NAMALWA (cell line): ENCODE results near the gene ARHGAP44.
"Not testable (repeated sequence)": the region's sequence is repeated elsewhere in the genome, so short reads cannot be mapped to it uniquely, and the experiment has no call there.

Source experiments
- DNase-seq: peaks from one replicate; pipeline ENCODE4 v3.0.0-alpha.2; 2015; ENCODE audit warnings: low spot score

The ARHGAP44 gene

GRCh38 chr17:12815642-12816141 lies 26.4 kb downstream of the ARHGAP44 start:
- peak; percentile 55 for DNase-seq

DNA sequence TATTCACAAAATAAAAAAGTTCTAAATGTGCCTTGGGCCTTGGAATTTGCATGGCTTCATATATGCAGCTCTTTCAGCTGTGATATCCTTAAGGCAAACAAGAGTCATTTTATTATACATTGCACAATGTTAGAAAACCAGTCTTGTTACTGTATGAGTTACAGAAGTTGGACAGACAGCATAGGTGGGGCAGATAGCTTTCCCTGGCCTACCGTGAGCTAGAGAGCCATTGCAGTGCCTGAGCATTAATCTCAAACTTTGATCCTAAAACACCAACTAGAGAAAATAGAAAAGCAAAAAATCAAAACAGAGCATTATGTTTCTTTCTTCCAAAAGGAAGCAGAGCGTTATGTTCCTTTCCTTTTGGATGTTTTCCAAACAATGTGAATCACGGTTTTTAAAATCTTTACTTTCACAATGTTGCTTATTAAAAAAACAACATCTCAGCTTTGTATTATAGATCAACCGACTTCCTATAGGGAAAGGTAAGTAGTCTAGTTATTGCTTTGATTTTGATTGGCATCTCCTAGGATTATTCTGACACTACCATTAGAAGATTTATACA lies 32.2 kb downstream of the ARHGAP44 start:
- no peak for DNase-seq

GRCh38 chr17:12826431-12826830 lies 37.1 kb downstream of the ARHGAP44 start:
- no peak for DNase-seq

DNA sequence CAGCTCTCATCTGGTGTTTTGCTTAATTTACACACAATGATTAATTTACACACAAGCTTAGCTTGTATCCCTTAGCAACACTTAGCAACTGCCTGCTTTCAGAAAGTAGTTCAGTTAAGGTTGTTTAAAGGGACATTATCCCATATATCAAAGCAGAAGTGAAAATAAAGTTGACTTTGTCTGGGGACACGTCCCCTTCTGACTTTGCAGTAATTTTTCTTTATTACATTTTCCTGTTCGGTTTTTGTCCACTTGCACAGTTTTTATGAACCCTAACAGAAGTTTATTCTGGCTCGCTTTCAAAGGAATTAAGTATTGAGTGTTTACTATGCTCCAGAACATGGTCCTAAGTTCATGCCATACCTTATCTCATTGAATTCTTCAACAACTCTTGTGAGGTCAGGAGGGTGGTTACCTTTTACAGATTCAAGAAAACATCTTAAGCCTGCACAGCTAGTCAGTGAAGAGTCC lies 41.5 kb downstream of the ARHGAP44 start:
- no peak for DNase-seq

DNA sequence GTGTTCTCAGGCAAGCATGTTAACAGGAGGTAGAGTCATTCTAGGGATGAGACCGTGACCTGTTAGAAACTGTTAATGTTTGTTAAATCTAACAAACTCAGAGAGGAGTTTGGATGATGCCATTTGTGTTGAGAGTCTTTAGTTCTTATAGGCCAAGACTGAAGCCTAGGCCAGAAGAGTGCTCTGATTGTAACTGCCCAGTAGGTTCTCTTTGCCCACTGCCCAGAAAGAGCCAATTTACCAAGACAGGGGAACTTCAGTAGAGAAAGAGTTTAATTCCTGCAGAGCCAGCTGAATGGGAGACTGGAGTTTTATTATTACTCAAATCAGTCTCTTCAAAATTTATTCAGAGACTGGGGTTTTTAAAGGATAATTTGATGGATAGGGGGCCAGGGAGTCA lies 42.5 kb downstream of the ARHGAP44 start:
- DNase-seq, result no peak

DNA sequence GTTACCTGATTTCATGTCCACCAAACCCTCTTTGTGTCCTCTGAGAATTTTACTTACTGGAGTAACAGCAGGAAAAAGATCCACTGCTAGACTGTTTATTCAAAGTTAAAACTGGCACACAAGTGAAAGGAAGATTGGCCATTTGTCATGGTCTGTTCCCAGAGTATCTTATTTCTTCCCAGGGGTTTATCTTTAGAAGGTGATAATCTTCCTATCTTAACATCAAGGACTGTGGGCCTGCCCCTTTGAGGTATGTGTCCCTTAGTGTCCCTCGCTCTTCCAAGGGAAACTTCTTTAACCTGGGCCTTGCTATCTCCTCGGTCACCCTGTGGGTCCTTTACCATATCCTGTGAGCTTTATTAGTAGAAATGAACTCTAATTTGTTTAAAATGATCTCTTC lies 49.7 kb downstream of the ARHGAP44 start:
- DNase-seq, result no peak

DNA sequence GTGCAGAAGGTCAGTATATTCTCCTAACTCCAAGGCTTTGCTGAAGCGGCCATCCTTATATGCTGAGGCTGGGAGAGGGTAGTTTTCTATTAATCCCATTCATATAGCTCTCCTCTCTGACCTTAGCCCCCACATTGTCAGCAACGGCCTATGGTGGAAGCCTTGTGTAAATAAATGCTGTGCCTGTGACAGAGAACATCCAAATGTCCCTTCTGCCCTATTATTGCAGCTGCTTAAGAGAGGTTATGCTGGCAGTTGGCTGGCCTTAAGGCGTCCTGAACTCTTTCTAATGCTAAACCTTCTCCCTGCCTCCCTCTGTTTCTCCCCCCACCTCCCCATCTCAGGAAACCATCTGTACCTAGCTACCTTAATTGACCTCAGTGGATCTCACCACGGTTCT lies 53.6 kb downstream of the ARHGAP44 start:
- DNase-seq, result no peak

DNA sequence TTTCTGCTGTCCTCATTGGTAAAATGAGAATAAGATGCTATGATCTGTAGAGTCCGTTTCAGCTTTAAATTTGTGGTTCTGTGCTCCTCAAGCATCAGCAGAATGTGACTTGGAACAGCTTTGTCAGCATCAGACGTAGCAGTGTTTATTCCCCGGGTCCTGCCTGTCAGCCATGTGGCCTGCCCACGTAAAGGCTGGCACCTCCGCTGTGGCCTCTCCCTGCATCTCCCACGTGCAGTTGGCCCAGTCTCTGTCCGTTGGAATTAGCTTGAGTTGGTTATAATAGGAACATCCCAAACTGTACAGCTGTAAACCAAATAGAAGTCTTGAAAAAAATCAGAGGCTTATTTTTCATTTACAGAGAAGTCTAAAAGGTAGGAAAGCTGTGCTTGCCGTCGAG lies 61.7 kb downstream of the ARHGAP44 start:
- no peak for DNase-seq

GRCh38 chr17:12851901-12852435 lies 62.7 kb downstream of the ARHGAP44 start:
- DNase-seq, result no peak

DNA sequence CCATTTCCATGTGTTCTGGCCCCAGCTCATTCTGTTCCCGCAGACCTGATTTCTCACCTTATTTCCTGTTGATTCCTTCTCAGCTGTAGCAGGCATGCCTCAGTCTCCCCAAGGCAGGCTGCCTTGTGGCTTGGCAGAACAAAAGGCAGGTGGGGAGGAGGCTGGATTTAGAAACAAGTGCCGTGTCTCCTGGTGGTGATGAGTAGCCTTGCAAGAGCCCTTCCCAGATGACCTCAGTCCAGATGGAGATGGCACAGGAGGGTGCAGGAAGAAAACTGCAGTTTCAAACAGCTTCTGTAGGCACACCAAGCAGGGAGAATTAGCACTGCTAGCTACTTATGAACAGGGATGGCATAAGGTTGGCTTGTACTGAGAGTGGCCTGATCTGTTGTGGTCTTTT lies 64.6 kb downstream of the ARHGAP44 start:
- no peak for DNase-seq

- no peak for DNase-seq
Observed at GRCh38 chr17:12856416-12856815, 67.1 kb downstream of the ARHGAP44 start.

DNA sequence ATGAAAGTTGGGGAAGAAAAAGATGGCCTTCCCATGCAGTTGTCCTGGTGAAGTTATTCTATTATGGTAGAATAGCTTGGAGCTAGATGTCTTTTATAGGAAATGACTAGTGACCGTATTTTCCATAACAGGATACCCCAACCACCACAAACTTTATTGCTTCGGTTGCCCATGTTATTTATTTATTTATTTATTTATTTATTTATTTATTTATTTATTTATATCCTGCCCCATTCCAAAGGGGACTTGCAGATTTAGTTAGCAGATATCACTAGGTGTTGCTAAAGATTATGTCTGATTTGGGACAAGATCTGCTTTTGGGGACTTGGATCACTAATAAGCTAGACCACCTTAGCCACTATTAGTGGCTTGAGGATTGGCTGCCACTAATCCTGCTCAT lies 68.3 kb downstream of the ARHGAP44 start:
- no peak for DNase-seq

DNA sequence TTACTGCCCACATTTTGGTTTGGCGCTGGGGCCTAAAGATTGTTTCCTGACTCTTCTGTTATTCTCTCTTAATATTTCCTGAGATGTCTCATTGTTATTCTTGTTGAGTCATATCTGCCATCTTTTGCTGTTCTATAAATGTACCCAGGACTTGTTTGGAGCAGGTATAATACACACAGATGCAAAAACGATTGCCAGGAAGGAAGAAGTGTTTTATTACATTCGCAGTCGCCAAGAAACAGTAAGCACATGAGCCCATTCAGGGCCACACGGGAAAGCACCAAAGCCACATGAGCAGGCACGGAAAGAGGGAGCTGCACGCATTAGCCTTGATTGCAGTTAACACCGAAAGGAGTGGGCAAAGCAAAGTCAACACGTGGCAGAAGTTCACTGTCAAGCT lies 70.2 kb downstream of the ARHGAP44 start:
- no peak for DNase-seq

- no peak for DNase-seq
Observed at GRCh38 chr17:12865769-12866168, 76.5 kb downstream of the ARHGAP44 start.

- DNase-seq, result no peak
Observed at GRCh38 chr17:12866244-12866643, 76.9 kb downstream of the ARHGAP44 start.

- no peak for DNase-seq
Observed at GRCh38 chr17:12867726-12868125, 78.4 kb downstream of the ARHGAP44 start.

- not testable (repeated sequence) for DNase-seq
Observed at GRCh38 chr17:12873415-12874125, 84.3 kb downstream of the ARHGAP44 start.

DNA sequence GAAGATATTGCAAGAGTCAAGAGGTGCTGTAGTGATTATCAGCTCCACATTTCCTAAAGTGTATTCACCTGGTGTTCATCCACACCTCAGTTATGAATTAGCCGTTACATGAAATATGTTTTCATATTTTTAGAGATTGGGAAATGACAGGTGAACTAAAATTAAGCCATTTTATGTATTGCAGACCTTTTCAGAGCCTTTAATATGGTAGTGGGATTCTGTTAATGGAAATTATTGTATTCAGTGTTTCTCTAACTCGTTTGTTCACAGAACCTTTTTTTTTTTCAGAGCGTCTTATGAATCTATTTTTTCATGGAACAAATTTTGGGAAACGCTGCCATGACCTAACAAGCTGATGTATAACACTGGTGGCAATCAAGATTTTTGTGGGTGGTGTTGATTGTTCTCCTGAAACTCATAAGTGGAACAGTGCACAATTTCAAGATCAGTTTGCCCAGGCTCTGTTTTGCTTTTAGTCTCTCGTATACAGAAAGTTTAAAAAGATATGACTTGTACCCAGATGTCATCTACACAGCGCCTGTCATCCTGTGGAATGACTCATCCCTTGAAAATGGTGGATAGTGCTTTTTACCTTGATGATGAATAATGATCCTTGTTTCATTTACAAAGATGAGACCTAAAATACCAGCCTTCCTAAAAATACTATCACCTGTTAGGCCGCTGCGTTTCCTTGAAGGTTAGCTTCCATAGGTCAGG lies 88.8 kb downstream of the ARHGAP44 start:
- no peak for DNase-seq

DNA sequence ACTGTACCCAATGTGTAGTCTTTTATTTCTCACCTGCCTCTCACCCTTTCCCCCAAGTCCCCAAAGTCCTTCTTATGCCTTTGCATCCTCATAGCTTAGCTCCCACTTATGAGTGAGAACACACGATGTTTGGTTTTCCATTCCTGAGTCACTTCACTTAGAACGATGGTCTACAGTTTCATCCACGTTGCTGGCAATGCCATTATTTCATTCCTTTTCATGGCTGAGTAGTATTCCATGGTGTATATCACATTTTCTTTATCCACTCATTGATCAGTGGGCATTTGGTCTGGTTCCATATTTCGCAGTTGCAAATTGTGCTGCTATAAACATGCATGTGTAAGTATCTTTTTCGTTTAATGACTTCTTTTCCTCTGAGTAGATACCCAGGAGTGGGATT lies 89.8 kb downstream of the ARHGAP44 start:
- DNase-seq, result not testable (repeated sequence)

- DNase-seq, result no peak
Observed at GRCh38 chr17:12883472-12883871, 94.2 kb downstream of the ARHGAP44 start.

DNA sequence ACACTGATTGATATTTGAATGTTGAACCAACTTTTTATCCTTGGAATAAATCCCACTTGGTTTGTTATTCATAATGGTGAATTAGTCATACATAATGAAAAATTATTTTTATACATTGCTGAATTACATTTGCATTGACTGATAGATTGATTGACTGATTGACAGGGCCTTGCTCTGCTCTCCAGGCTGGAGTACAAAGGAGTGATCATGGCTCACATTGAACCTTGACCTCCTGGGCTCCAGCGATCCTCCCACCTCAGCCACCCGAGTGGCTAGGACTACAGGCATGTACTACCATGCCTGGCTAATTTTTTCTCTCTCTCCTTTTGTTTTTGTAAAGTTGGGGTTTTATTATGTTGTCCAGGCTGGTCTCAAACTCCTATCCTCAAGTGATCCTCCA lies 97.8 kb downstream of the ARHGAP44 start:
- no peak for DNase-seq

DNA sequence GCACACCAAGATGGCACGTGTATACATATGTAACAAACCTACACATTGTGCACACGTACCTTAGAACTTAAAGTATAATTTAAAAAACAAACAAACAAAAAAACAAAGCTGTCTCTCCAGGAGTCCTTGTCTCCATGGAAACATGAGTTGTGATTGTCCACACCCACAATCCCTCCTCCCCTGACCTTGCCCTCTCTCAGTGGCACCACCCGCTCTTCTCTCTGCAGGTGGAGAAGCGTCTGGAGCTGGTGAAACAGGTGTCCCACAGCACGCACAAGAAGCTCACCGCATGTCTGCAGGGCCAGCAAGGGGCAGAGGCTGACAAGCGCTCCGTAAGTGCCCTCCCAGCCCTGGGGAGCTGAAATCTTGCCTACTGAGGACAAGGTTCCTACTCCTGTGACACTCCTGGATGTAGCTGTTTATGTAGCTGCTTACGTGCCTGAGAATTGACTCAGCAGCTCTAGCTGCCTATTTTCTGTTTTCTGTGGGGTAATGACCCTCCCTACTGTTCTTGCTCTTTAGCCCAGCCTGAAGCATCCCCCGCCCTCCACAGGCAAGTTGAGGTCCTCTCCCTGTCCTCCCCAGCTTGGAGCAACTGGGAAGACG lies 107.0 kb downstream of the ARHGAP44 start:
- DNase-seq, result no peak
